Measurements from ENCODE around the gene CARS2.
"Not testable (repeated sequence)": the region's sequence is repeated elsewhere in the genome, so short reads cannot be mapped to it uniquely, and the experiment has no call there.

The CARS2 gene

DNA sequence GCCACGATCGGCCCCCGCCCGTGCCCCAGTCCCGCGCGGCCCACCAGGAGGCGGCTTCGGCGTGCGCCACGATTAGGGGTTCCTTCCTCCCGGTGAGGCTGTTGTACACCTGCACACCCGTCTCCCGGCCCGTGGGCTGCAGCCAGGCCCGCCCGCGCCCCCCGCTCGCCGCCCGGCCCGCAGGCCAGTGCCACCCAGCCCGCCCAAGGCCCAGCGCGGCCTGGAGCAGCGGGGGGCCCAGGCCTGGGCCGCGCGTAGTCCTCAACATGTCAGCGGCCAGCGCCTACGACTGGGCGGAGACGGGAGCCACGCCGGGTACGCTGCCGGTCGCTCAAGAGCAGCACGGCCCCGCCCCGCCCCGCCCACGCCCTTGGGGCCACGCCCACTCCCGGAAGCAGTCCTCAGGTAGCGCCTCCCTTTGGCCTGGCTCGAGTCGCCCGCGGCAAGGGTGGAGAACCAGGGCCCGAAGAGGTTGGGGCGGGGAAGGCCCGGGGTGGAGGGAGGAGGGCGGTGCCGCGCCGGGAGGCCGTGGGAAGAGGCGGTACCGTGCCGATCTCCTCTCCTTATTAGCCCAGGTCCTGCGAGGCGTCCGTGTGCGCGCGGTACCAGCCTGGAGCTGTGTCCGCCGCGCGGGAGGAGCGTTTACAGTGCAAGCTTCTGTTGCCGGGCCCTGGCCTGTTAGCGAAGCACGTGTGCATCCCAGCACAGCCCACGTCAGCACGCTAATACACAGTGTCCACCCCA lies at the start of gene CARS2:
TSS of gene CARS2 (minus strand) at position 291 of the 744 bp plus-strand sequence. CDS start at position 268, 23 bp downstream.
- peak; percentile 91 to 94 for DNase-seq (ENCODE audit: low read depth in 2 of 2)

DNA sequence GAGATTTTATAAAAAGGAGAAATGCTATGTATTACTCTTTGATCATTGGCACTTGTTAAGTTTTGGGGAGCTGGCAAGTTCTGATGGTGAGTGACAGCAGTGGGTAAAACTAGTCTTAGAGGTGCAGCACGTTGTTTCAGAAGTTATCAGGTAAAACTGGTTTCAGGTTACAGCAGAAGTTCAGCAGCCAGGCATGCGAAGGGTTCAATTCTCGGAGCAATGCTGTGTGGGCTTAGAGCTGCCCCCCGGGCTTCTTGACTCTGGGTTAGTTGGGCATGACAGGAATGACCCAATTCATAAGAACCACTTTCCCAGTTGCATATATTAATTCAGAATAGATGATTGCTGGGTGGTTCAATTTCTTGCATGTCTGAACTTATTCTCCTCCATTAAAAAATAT lies 42.4 kb upstream of the CARS2 start:
- no peak for DNase-seq (ENCODE audit: low read depth in 2 of 2)

GRCh38 chr13:110746438-110746837 lies 40.5 kb upstream of the CARS2 start:
- no peak for DNase-seq (ENCODE audit: low read depth in 2 of 2)

DNA sequence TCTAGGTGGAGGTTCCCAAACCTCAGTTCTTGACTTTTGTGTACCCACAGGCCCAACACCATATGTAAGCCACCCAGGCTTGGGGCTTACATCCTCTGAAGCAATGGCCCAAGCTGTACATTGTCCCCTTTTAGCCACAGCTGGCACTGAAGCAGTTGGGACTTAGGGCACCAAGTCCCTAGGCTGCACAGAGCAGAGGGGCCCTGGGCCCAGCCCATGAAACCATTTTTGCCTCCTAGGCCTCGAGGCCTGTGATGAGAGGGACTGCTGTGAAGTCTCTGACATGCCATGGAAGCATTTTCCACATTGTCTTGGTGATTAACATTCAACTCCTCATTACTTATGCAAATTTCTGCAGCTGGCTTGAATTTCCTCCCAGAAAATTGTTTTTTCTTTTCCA lies 37.8 kb upstream of the CARS2 start:
- DNase-seq (ENCODE audit: low read depth in 2 of 2), result no peak

GRCh38 chr13:110737555-110737954 lies 31.6 kb upstream of the CARS2 start:
- DNase-seq (ENCODE audit: low read depth in 2 of 2), result no peak

DNA sequence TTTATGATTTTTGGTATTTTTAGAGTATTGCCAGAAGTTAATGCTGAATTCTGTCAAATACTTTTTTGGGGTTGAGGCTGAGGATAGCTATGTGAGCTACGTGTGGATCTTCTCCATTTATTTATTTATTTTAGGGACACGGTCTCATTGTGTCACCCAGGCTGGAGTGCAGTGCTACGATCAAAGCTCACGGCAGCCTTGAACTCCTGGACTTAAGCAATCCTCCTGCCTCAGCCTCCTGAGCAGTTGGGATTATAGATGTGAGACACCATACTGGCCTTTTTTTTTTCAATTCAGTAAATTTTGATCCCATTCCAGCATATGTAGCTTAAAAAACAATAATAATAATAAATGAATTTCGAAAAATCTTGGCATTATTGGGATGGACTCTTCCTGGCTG lies 28.6 kb upstream of the CARS2 start:
- DNase-seq (ENCODE audit: low read depth in 2 of 2), result no peak

- DNase-seq (ENCODE audit: low read depth in 2 of 2), result no peak
These were observed 25.2 kb upstream of the CARS2 start for GRCh38 chr13:110731072-110731471.

- peak; percentile 57 to 62 for DNase-seq (ENCODE audit: low read depth in 2 of 2)
These were observed 20.8 kb upstream of the CARS2 start for GRCh38 chr13:110726726-110727125.

DNA sequence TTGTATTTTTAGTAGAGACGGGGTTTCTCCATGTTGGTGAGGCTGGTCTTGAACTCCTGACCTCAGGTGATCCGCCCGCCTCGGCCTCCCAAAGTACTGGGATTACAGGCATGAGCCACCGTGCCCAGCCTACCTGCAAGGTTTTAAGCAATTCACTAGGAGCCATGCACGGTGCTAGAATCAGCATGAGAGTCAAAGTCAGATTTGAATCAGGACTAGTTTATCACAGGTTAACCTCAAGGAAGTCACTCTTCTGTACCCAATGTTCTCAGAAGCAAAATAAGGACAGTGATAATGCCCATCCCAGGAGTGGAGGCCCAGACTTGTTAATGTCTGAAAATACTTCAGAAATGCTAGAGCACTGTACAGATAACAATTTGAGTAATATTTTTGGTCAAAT lies 20.2 kb upstream of the CARS2 start:
- DNase-seq (ENCODE audit: low read depth in 2 of 2), result not testable (repeated sequence)

- DNase-seq (ENCODE audit: low read depth in 2 of 2), result no peak
These were observed 17.7 kb upstream of the CARS2 start for GRCh38 chr13:110723598-110723997.

DNA sequence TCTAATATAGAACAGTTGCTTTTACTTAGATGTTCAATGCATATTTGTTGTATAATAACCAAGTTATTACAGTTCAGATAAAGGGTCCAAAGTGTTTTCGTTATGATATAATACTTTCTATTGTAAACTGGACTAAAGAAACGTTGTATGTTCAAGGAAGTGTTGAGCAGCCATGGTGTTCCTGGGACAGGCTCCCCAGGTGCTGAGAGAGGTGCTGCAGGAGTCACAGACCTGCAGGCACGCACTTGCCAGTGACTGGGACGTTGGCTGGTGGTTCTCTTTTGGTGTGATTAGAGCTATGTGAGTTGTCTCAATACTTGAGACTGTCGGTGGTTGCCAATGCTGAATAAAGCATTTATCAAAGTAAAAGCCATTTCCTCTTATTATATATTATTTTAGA lies 17.1 kb upstream of the CARS2 start:
- no peak for DNase-seq (ENCODE audit: low read depth in 2 of 2)

DNA sequence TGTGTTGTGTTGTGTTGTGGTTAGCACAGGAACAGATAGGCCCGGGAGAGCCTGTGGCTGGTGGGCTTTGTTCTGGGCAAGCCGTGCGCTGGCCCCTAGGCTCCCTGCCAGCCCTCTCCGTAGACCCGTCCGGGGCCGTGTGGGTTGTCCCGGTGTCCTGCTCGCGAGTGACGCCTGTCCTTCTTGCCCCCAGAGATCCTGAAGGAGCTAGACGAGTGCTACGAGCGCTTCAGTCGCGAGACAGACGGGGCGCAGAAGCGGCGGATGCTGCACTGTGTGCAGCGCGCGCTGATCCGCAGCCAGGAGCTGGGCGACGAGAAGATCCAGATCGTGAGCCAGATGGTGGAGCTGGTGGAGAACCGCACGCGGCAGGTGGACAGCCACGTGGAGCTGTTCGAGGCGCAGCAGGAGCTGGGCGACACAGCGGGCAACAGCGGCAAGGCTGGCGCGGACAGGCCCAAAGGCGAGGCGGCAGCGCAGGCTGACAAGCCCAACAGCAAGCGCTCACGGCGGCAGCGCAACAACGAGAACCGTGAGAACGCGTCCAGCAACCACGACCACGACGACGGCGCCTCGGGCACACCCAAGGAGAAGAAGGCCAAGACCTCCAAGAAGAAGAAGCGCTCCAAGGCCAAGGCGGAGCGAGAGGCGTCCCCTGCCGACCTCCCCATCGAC lies 13.3 kb upstream of the CARS2 start:
- no peak for DNase-seq (ENCODE audit: low read depth in 2 of 2)

- no peak for DNase-seq (ENCODE audit: low read depth in 2 of 2)
These were observed 10.3 kb upstream of the CARS2 start for GRCh38 chr13:110716247-110716515.

DNA sequence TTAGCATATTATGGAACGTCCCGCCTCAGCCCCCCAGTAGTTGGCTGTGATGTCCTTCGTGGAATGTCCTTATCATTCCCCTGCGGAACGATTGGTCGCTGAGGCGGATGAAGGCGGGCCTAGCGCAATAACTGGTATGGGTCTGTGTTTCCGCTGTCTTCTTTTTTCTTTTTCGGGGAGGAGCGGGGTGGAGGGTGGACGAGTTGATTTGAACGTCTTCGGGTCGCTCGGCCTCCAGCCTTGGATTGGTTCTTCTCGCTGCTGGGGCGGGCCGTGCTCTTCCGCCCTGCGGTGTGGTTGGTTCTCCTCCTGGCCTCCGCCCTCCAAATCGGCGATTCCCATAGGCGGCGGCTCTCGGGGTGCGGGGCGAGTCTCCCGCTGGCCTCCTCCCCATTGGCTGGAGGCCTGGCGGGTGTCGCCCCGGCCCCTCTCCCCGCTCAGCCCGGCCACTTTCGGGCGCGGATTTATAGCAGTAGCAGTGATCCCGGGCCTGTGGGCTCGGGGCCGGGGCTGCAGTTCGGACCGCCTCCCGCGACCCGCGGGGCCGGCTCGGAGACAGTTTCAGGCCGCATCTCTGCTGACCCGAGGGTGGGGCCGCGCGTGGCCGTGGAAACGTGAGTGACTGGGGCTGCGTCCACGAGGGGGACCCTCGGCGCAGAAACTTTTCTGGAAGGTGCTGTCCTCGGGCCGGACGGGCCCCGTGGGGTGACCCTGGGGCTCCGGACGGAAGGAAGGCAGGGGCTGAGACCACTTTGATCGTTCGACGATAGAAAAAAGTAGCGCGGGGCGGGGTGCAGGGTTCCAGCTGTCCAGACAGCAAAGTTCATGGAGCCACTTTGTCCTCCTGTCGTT lies 9.7 kb upstream of the CARS2 start:
- peak; percentile 94 to 95 for DNase-seq (ENCODE audit: low read depth in 2 of 2)

- DNase-seq (ENCODE audit: low read depth in 2 of 2), result peak; percentile 19 to 23
These were observed 9.0 kb upstream of the CARS2 start for GRCh38 chr13:110714797-110715394.

DNA sequence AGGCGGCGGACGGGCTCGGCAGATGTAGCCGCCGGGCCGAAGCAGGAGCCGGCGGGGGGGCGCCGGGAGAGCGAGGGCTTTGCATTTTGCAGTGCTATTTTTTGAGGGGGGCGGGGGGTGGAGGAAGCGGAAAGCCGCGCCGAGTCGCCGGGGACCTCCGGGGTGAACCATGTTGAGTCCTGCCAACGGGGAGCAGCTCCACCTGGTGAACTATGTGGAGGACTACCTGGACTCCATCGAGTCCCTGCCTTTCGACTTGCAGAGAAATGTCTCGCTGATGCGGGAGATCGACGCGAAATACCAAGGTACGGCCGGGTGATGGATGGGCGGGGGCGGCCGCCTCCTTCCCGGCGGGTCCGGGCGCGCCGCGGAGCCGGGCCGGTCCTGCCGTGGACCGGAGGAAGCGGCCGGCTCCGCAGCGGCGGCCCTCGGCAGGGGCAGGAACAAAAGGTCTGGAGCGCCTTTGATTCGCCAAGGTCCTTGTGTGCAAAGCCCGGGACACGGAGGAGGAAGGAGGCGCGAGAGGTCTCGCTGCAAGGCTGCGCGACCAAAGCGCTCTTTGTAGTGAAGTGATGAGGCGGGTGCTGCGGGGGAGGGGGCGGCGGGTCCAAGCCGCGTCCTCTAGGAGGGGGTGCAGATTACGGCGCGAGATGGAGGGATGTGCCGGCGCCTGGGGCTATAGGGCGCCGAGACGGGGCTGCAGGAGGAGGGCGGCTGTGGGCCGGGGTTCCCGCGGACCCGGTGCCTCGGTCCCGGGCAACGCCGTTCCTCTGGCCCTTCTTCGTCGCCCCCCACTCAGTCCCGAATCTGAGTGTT lies 8.3 kb upstream of the CARS2 start:
- peak; percentile 44 to 51 for DNase-seq (ENCODE audit: low read depth in 2 of 2)

DNA sequence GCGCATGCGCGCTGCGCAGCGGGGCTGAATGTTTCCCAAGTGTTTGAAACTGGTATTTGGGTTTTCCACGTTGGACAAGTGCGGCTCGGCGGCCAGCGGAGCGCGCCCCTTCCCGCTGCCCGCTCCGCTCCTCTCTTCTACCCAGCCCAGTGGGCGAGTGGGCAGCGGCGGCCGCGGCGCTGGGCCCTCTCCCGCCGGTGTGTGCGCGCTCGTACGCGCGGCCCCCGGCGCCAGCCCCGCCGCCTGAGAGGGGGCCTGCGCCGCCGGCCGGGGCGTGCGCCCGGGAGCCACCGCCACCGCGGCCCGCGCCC lies 7.7 kb upstream of the CARS2 start, which contains the start of gene ING1:
TSS of gene ING1 (plus strand) at position 59 of the 311 bp plus-strand sequence. CDS start 450 bp downstream, outside the sequence.
- DNase-seq (ENCODE audit: low read depth in 2 of 2), result no peak

GRCh38 chr13:110712849-110713641 lies 7.1 kb upstream of the CARS2 start:
- peak; percentile 99 to 100 for DNase-seq (ENCODE audit: low read depth in 2 of 2)

DNA sequence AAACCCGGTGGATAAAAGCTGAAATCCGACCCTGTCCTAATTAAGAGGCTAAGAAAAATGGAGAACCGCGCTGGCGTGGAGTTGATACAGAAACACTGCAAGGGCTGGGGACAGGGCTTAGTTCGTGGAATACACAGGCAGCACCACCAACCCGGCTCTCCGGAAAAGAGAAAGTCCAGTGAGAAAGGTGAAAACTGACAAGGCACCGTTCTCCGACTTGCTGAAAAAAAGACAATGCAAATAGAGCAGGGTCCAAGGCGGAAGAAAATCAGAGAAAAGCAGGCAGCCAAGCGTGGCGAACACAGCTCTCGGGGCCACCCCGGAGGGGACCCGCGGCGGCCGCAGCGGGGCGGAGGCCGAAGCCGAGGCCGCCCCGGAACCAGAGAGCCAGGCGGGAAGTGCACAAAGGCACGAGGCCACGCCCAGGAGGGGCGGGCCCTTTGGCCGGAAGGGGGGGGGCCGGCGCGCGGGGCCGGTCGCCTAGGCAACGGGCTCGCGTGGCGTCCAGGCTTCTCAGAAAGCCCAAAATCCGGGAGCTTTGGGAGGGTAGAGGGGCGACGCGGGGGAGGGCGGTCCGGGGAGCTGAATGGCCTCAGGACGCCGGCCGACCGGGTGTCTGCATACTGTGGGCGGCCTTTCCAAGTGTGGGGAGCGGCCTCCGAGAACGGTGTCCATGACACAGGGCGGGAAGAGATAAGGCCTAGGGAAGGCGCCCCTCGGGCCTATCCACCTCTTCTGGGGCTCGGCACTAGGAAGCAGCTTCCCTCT lies 6.3 kb upstream of the CARS2 start:
- DNase-seq (ENCODE audit: low read depth in 2 of 2), result peak; percentile 80 to 81

Data from stimulated activated CD8-positive, alpha-beta memory T cell treated with anti-CD3 and anti-CD28 coated beads, Interleukin-15, amount 100 ng/mL, for 48 hours (primary cell).